ENCODE results near the gene GUCY1A1. TPM values are rescaled to one million over a fixed set of nuclear protein-coding genes. Genes with fewer than 3 reads are reported as not detected.

GUCY1A1 gene
- total and polyA plus RNA-seq, 7 donors = 1.5 to 16.4 (median 6.8) TPM

DNA sequence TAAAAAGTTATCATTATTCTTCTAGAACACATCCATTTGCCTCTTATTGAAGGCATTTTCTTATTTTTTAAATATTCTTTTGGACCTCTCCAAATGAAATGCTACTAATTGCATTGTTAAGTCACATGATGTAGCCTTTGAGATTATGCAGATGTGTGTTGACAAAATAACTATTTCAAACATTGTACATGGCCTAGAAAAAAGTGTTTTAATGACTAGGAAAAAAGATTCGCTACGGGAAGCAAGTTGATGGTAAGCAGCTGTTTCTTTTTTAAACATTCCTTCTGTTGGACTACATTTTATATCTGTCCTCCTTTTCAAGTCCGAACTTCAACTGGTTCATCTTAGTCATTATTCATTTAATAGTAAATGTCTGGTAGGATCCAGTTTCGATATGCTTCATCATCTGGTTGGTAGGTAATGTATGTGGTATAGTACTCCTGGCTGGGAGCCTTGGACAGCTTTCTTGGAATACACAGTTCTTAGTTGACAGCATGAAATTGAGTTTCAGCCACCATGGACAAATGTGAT is 34.3 kb upstream of the GUCY1A1 start:
- H3K27ac ChIP-seq = no peak overlapping the region
- no peak for ATAC-seq
- intact Hi-C loops (cut with DNase I) = no loop called here
- DNase-seq = no peak
- no peaks in the 10 kb centered on the region for H3K36me3 ChIP-seq (ENCODE audit: insufficient read depth in 1 of 2, low read depth in 1 of 2)
- 22 to 33% (median 26%) methylated on average over 4 of the region's 4 CpGs for WGBS, 3 donors
- TF ChIP-seq, protein P1, sequence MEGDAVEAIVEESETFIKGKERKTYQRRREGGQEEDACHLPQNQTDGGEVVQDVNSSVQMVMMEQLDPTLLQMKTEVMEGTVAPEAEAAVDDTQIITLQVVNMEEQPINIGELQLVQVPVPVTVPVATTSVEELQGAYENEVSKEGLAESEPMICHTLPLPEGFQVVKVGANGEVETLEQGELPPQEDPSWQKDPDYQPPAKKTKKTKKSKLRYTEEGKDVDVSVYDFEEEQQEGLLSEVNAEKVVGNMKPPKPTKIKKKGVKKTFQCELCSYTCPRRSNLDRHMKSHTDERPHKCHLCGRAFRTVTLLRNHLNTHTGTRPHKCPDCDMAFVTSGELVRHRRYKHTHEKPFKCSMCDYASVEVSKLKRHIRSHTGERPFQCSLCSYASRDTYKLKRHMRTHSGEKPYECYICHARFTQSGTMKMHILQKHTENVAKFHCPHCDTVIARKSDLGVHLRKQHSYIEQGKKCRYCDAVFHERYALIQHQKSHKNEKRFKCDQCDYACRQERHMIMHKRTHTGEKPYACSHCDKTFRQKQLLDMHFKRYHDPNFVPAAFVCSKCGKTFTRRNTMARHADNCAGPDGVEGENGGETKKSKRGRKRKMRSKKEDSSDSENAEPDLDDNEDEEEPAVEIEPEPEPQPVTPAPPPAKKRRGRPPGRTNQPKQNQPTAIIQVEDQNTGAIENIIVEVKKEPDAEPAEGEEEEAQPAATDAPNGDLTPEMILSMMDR (IDR thresholded peaks at IDR 0.05) = no peak
- H3K9me3 ChIP-seq = no peaks in the 10 kb centered on the region
- no peak overlapping the region for H3K4me3 ChIP-seq
- H3K27me3 ChIP-seq (ENCODE audit: insufficient read depth in 3 of 3, low read length in 2 of 3) = no peaks in the 10 kb centered on the region
- no peaks in the 10 kb centered on the region for H3K4me1 ChIP-seq

DNA sequence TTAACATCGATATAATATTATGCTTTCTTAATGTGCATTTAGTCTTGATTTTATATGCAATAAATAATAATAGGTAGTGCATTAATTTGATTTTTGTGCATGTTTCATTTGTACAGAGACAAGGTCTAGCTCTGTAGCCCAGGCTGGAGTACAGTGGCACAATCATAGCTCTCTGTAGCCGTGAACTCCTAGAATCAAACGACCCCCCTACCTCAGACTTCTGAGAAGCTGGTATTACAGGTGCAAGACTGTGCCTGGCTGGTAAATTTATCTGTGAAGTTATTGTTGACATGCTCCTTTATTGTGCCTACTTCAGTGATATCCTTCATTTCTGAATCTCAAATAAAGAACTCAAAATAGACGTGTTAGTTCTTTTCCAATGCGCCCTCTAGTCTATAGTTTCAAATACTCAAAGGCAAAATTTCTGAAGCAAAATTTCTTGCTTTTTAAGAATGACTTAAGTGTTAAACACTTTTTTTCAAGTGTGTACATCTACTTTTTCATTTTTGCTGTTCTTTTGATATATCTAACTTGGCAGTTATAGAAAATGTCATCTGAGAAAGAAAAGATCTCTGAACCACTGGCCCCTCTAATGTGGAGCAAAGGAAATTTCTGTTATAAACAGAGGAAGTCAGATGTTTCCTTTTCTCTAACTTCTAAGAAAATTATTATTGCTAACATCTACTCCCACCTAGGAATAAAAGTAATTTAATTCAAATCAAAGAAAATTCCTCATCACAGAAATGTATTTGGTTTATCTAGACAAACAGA is 28.3 kb upstream of the GUCY1A1 start:
- no peaks in the 10 kb centered on the region for H3K4me1 ChIP-seq
- DNase-seq = no peak
- 81 to 88% (median 84%) methylated on average over 5 of the region's 5 CpGs for WGBS, 3 donors
- H3K27ac ChIP-seq = no peak overlapping the region
- ATAC-seq = no peak
- no peaks in the 10 kb centered on the region for H3K9me3 ChIP-seq
- TF ChIP-seq, protein P1 (IDR thresholded peaks at IDR 0.05) = no peak
- intact Hi-C loops (cut with DNase I) = no loop called here
- H3K36me3 ChIP-seq (ENCODE audit: insufficient read depth in 1 of 2, low read depth in 1 of 2) = no peaks in the 10 kb centered on the region
- no peaks in the 10 kb centered on the region for H3K27me3 ChIP-seq (ENCODE audit: insufficient read depth in 3 of 3, low read length in 2 of 3)
- no peak overlapping the region for H3K4me3 ChIP-seq

DNA sequence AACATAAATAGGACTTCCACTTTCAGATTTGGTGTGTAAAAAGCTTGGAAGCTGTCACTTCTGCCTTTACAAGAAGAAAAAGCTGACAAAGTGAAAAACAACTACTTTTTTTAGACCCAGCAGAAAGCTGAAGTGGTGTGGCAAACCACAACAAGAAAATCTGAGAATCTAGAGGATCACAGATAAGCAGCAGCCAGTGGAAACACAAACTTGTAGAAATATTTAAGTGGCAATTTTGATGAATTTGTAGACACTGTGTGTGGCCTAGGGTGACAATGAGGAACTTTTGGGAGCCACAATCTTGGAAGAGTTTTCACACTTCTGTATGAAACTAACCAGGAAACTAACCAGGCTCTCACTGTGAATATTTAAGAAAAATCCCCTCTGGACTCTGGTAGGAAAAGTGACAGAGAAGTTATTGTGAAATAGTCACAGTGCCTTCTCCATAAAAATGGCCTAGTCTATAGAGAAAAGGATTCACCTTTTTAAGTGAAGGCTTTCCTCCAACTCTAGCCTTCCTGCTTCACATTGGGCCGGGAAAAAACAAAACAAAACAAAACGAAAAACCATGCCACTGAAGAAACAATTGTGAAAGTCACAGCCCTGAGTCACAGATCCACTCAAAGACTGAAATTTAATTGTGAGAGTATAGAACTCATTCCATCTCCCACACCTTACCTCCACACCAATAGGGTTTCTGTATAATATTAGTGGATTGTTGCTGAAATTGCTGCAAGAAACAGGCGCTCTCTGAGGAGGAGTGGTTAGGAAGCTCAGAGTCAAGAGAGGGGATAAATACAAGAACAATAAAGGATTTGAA is 26.7 kb upstream of the GUCY1A1 start:
- TF ChIP-seq, protein P1 (IDR thresholded peaks at IDR 0.05) = no peak
- 51 to 82% (median 73%) methylated on average over 3 of the region's 3 CpGs for WGBS, 3 donors

DNA sequence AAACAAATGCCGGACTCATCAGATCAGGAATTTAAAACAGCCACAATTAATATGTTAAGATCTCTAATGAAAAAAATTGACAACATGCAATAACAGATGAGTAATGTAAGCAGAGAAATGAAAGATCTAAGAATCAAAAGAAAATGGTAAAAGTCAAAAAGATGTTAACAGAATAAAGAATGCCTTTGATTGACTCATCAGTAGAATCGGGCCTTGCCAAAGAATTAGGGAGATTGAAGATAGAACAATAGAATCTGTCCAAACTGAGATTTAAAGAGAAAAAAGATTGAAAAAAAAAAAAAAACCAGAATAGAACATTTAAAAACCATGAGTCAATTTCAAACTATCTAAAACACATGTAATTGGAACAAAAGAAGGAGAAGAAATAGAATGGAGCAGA is 25.9 kb upstream of the GUCY1A1 start:
- no peaks in the 10 kb centered on the region for H3K36me3 ChIP-seq (ENCODE audit: insufficient read depth in 1 of 2, low read depth in 1 of 2)
- H3K9me3 ChIP-seq = no peaks in the 10 kb centered on the region
- no peak overlapping the region for H3K27ac ChIP-seq
- no peak overlapping the region for H3K4me3 ChIP-seq
- ATAC-seq (no peak), DNase-seq (no peak)
- 75 to 79% (median 76%) methylated on average over 2 of the region's 2 CpGs for WGBS, 3 donors
- TF ChIP-seq, protein P1 (IDR thresholded peaks at IDR 0.05) = no peak
- H3K27me3 ChIP-seq (ENCODE audit: insufficient read depth in 3 of 3, low read length in 2 of 3) = no peaks in the 10 kb centered on the region
- intact Hi-C loops (cut with DNase I) = no loop called here
- H3K4me1 ChIP-seq = no peaks in the 10 kb centered on the region

More for the DNA sequence above, 26.7 kb upstream of the GUCY1A1 start:
- intact Hi-C loops (cut with DNase I) = no loop called here
- no peak overlapping the region for H3K4me3 ChIP-seq
- no peak overlapping the region for H3K27ac ChIP-seq
- no peak for DNase-seq
- no peaks in the 10 kb centered on the region for H3K9me3 ChIP-seq
- H3K27me3 ChIP-seq (ENCODE audit: insufficient read depth in 3 of 3, low read length in 2 of 3) = no peaks in the 10 kb centered on the region
- no peaks in the 10 kb centered on the region for H3K36me3 ChIP-seq (ENCODE audit: insufficient read depth in 1 of 2, low read depth in 1 of 2)
- no peaks in the 10 kb centered on the region for H3K4me1 ChIP-seq
- ATAC-seq = no peak
